NCI-H1048 (cell line): Measurements from ENCODE around the gene MCEMP1.
"Not testable (repeated sequence)": the region's sequence is repeated elsewhere in the genome, so short reads cannot be mapped to it uniquely, and the experiment has no call there.

ENCODE experiments used
- DNase-seq: peaks from one replicate; lab custom pipeline; 2025; lab: John Stamatoyannopoulos, UW

Gene MCEMP1

DNA sequence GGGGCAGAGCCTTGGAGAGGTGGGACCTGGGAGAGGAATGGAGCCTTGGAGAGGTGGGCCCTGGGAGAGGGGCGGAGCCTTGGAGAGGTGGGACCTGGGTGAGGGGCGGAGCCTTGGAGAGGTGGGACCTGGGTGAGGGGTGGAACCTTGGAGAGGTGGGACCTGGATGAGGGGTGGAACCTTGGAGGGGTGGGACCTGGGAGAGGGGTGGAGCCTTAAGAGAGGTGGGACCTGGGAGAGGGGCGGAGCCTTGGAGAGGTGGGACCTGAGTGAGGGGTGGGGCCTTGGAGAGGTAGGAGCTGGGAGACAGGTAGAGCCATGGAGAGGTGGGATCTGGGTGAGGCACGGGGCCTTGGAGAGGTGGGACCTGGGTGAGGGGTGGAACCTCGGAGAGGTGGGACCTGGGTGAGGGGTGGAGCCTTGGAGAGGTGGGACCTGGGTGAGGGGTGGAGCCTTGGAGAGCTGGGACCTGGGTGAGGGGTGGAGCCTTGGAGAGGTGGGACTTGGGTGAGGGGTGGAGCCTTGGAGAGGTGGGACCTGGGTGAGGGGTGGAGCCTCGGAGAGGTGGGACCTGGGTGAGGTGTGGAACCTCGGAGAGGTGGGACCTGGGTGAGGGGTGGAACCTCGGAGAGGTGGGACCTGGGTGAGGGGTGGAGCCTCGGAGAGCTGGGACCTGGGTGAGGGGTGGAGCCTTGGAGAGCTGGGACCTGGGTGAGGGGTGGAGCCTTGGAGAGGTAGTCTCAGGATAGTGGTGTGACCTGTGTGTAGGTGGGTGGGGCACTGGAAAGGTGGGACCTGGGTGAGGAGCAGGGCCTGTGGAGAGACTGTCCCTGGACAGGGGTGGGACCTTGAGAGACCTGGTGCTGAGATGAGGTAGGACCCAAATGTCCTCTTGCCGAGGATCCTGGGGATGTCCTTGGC, 33.0 kb upstream of the MCEMP1 start:
- DNase-seq = not testable (repeated sequence)

DNA sequence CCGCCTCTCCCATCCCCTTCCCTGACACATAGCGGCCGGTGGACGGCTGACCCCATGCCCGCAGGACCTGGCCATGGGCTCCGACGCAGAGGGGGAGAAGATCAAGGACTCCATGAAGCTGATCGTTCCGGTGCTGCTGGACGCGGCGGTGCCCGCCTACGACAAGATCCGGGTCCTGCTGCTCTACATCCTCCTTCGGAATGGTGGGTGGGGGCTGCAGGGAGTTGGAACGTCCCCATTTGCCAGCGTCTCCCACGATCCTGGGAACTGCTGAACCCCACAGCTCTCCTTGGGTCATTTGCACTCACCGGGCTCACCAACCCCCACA, 32.4 kb upstream of the MCEMP1 start:
- no peak for DNase-seq

DNA sequence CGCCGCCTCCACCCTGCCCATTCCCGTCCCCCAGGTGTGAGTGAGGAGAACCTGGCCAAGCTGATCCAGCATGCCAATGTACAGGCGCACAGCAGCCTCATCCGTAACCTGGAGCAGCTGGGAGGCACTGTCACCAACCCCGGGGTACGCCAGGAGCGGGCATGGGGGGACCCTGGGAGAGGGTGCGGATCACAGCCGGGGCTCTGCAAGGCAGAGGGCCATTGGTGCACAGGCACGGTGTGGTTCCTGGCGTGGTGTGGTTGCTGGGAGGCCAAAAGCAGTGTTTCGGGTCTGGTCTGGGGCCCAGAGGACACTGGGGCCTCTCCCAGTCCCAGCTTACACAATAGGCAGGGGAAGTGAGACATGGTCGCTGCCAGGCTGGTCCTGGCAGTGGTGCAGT, 31.7 kb upstream of the MCEMP1 start:
- no peak for DNase-seq

DNA sequence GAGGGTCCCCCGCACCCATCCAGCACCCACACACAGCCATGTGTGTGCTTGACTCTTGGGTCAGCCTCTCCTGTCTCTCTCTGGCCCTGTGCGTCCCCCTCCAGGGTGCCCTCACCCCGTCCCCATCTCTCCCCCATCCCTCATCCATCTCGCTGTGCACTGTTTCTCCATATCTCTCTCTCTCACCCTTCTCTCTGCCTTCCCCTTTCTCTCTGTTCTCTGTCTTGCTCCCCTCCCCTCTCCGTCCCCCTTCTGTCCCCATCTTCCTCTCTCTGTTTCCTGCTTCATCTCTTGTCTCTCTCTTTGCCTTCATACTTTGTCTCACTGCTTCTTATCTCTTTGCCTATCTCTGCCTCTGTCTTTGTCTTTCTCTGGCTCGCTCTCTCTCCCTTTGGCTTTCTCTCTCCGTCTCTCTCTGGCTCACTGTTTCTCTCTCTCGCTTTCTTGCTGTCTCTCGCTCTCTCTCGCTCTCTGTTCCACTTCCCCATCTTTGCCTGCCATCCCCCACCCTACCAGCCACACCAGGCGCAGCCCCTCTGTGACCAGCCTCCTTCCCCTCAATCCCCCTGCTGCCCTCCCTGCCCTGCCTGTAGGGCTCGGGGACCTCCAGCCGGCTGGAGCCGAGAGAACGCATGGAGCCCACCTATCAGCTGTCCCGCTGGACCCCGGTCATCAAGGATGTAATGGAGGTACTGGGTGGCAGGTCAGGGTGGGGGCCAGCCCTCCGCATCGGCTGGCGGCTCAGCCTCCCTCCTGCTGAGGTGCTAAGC, 31.0 kb upstream of the MCEMP1 start:
- DNase-seq = no peak

DNA sequence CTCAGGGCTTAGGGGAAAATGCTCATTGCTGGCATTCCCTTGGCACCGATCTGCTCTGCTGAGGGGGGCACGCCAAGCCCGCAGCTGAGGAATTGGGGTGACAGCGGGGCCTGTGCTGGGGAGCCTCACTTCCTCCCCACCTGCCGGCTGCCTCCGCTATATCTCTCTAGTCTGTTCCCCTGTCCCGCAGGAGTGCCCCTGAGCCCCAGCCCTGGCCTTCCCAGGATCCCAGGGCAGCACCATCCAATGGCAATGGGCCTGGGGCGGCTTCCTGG, 30.5 kb upstream of the MCEMP1 start:
- no peak for DNase-seq

DNA sequence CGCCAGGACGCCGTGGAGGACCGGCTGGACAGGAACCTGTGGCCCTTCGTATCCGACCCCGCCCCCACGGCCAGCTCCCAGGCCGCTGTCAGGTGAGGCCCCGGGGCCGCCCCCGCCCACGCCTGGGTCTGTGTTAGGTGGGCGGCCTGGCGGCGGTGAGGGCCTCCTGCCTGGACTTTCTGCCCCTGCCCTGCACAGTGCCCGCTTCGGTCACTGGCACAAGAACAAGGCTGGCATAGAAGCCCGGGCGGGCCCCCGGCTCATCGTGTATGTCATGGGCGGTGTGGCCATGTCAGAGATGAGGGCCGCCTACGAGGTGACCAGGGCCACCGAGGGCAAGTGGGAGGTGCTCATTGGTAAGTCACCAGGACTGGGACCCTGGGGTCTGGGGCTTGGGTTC, 29.7 kb upstream of the MCEMP1 start:
- no peak for DNase-seq

DNA sequence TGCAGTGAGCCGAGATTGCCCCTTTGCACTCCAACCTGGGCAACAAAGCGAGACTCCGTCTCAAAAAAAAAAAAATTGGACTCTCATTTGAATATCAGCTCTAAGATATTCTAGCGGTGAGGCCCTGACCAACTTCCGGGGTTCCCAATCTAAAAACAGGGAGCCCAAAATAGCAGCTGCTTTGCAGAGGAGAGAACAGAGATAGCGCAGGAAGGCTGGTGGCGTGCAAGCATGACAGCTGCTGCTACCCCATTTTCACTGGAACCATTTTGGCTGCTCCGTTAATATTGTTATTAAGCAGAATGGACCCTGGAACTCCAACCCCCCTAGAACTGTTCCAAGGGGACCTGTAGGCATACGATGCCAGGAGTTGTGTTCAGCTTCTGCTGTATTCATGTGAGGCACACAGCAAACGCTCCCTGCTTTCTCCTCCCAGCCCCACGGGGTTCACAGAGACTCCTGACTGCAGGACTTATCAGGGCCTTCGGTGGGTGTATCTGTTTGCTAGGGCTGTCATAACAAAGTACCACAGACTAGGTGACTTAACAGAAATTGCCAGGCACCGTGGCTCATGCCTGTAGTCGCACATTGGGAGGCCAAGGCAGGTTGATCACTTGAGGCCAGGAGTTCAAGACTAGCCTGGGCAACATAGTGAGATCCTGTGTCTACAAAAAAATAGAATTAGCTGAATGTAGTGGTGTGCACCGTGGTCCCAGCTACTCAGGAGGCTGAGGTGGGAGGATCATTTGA, 28.4 kb upstream of the MCEMP1 start:
- DNase-seq = no peak

DNA sequence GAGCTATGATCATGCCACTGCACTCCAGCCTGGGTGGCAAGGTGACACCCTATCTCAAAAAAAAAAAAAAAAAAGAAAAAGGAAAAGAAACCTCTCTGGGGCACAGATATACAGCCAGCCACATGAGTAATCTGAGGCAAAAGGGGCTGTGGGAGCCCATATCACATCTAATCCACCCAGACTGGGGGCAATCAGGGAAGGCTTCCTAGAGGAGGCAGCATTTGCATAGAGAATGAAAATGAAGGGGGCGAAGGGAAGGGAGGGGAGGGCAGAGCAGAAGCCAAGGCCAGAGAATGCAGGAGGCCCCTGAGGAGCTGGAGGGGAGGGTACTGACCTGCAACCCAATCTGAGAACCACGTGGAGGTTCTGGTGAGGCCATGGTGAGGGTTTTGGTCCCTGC, 26.7 kb upstream of the MCEMP1 start:
- DNase-seq = no peak

DNA sequence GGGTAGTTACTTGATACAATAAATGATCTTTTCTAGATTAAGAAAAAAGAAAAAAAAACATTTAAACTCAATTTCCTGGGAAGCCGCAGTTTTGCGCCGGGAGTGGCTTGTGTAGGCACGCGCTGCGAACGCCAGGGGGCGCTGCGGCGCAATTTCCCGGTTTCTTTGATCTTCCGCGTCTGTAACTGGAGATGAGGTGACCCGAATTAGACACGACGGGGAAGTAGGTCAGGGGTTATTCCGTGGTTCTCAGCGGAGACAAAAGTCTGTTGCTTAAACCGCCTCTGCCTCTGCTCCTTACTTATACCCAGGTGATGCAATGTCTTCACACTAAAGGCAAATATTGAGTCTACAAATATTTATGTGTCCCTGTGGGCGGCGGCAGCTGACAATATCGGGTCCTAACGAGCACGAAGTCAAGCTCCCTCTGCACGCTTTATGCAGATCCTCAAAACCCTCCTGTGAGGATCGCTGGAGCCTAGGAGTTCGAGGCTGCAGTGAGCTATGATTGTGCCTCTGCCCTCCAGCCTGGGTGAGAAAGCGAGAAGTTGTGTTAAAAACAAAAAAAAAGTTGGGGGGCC, 24.7 kb upstream of the MCEMP1 start:
- peak; percentile 17 for DNase-seq

DNA sequence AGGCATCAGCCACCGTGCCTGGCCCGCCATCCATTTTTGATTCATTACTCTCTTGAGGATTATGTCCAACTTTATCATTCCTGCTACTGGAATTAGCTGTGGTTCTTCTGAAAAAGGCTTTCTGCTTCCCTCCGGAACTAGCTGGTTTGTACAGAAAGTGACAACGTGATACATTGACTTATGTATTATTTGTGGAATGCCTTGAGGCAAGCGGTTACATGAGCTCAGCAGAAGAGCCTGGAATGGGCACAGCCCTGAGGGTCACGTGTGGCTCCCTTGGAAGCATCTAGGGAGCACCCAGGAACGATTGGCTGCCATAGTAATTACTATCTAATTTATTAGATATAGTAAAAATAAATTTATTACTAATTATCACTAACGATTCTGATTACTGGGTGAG, 22.5 kb upstream of the MCEMP1 start:
- DNase-seq = no peak

DNA sequence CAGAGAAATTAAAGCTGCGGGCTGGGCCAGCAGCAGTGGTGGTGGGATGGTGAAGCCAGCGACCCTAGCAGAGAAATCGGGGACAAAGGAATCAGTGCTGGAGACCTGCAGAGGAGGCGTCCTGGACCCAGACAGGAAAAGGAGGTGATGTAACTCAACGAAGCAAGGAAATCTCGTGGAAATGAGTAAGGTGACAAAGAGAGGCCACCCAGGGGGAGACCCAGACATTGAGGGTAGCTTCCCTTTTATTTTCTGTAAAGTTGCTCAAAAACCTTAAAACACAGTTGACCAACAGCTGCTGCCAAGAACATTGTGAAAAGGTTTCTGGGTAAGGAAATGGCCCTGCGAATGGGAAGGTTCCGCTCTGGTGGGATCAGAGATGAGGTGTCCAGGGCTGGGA, 21.3 kb upstream of the MCEMP1 start:
- no peak for DNase-seq

DNA sequence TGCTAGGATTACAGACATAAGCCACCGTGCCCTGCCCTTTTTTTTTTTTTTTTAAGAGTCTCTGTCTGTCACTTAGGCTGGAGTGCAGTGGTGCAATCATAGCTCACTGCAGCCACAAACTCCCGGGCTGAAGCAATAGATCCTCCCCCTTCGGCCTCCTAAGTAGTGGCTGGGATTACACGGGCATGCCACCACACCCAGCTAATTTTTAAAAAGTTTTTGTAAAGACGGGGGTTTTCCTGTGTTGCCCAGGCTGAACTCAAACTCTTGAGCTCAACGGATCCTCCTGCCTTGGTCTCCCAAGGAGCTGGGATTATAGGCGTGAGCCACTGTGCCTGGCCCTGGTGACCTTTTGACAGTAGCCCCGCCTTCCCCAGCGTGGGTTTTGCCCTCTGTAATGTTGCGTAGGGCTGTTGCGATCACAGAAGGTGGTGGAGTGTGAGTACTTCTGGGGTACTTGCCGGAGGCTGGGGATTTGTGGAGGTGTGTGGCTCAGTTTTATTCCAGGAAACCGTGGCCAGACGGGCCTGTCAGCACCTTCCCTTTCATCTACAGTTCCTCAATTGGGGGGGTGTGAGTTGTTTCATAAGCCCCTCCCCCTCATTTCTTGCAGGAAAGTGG, 19.6 kb upstream of the MCEMP1 start:
- no peak for DNase-seq

DNA sequence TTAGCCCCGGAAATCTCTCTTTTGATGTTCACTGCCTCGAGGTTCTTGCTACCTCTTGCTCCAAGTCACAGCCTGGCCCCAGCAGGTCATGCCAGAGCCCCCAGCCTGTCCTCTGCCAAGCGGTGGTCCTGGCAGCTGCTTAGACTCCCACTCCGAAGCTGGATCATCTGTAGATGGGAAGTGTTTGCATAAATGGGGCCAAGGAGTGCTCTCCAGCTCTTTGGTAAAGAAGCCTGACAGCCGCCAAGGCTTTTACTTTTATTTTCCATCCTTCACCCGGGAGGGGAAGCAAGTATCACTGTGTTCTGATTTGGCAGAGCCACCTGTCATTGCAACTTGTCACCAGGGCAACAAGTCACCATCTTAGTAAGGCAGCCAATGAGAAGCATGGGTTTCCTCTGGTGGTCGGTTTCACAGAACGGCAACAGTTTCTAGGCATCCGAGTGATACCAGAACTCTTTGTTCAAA, 18.6 kb upstream of the MCEMP1 start:
- no peak for DNase-seq

DNA sequence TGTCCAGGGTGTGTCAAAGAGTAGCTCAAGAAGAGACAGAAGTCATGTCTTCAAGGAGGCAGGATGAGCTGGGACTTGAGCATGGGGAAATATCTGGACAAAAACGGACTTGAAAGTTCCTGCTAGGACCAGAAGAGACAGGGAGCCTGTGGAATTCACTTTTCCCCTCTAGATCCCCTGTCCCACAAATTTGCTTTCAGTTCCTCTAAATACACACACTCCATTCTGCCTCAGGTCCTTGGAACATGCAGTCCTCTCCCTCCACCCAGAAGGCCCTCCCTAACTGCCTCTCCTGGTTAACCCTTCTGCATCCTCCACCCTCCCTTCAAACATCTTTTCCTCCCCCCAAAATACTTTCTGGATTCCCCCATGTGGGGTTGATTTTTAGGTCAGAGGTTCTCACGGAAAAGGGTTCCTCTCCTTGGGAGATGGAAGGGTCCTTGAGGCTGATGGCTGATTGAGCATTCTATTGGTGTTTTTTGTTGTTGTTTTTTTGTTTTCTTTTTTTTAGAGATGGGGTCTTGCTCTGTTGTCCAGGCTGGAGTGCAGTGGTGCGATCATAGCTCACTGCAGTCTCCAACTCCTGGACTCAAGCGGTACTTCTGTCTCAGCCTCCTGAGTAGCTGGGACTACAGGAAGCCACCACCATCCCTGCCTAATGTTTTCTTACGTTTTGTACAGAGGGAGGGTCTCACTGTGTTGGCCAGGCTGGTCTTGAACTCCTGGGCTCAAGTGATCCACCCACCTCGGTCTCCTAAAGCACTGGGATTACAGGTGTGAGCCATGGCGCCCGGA, 14.9 kb upstream of the MCEMP1 start:
- no peak for DNase-seq

DNA sequence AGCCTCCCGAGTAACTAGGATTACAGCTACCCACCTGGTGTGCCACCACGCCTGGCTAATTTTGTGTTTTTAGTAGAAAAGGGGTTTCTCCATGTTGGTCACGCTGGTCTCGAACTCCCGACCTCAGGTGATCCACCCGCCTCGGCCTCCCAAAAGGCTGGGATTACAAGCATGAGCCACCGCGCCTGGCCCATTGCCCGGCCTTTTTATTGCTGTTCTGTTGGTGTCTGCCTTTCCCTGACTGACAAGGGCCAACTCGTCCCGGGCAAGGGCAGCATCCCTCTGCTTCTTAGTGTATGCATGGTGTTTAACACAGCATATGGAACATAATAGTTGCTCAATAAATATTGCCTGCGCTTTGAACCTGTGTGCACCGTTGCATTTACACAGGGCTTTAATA, 14.2 kb upstream of the MCEMP1 start:
- DNase-seq = no peak

DNA sequence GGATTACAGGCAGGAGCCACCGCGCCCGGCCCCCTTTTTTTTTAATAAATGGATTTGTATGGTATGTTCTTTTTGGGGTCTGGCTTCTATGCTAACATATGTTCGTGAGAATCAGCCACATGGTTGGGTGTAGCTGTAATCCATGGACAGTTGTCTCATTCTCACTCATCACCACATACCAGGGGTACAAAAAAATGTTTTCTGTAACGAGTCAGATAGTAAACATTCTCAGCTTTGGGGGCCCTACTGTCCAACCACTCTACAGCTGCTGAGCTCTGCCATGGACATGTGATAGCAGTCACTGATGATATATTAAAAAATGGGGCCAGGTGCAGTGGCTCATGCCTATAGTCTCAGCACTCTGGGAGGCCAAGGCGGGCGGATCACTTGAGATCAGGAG, 13.2 kb upstream of the MCEMP1 start:
- no peak for DNase-seq

DNA sequence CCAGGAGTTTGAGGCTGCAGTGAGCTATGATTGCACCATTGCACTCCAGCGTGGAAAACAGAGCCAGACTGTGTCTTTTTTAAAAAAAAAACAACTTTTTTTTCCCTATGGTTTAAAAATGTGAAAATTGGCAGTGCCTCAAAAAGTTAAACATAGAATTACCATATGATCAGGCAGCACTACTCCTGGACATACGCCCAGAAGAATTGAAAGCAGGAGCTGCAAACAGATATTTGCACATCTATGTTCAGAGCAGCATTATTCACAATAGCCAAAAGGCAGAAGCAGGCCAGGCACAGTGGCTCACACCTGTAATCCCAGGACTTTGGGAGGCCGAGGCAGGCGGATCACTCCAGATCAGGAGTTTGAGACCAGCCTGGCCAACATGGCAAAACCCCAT, 11.8 kb upstream of the MCEMP1 start:
- no peak for DNase-seq

DNA sequence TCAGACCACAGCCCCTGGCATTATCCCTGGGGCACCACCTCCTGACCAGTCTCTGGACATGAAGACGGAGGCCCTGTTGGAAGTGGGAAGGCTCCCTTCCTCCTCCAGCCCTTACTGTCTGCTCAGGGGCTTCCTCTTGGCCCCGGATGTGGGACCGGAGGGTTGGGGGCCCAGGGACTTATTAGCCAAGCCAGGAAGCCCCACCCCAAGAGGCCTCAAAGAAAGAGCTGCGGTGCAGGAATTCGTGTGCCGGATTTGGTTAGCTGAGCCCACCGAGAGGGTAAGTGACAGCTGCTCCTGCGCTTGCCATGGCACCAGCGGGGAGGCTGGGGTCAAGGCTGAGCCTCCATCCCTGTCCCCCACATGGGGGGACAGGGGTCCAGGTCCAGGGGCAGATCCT, 8.0 kb upstream of the MCEMP1 start, which contains the start of gene RETN:
Gene RETN, plus strand, starts transcription at position 208 of the 400 bp plus-strand sequence. CDS start 278 bp downstream, outside the sequence.
- DNase-seq = no peak

DNA sequence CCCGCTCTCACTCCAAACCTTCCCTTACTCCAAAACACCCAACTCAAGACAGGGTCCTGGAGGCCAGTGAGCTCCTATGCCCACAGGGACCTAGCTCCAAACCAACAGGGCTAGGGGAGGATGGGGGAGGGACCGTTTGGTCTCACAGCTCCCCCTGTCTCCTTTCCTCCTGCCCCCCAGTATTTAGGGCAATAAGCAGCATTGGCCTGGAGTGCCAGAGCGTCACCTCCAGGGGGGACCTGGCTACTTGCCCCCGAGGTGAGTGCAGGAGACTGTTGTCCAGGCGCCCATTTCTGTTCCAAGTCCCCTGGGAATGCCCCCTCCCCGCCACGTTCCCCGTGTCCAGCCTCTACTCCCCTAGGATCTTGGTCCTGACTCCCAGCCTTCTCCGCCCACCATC, 7.2 kb upstream of the MCEMP1 start:
- no peak for DNase-seq

DNA sequence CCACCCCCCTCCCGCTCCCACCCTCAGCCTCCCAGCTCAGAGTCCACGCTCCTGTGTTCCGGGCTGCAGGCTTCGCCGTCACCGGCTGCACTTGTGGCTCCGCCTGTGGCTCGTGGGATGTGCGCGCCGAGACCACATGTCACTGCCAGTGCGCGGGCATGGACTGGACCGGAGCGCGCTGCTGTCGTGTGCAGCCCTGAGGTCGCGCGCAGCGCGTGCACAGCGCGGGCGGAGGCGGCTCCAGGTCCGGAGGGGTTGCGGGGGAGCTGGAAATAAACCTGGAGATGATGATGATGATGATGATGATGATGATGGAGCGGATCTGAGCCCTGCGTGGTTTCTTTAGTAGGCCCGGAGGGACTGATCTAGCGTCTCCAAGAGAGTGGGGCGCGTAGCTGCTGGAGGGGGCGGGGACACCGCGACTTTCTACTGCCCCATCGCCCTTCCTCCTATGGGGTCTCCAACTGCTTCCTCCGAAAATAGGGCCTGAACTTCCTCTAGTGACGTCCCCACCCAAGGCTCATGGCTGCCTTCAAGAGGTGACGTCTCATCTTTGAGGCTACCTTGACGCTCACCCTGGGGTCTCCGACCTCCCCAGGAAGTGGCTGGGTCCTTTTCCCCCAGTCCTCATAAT, 6.6 kb upstream of the MCEMP1 start:
- DNase-seq = no peak

DNA sequence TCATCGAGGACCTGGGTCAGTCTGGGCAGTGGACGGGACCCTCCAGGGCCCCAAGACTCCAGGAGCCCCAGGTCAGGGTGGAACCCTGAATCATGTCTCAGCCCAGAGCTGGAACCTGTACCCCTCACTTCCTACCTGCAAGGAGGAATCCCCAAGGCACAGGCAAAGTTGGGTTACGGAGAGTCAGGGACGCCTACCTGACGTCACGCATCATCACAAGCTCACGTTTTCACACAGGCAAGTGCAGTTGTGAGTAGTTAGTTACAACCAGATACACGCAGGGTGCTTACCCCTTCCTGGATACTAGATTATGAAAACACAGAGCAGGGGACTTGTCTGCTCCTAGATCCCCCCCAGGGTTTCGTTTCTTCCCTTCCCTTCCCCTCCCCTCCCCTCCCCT, 6.1 kb upstream of the MCEMP1 start:
- no peak for DNase-seq
